Measurements from ENCODE around the gene CDH16.

The CDH16 gene

DNA sequence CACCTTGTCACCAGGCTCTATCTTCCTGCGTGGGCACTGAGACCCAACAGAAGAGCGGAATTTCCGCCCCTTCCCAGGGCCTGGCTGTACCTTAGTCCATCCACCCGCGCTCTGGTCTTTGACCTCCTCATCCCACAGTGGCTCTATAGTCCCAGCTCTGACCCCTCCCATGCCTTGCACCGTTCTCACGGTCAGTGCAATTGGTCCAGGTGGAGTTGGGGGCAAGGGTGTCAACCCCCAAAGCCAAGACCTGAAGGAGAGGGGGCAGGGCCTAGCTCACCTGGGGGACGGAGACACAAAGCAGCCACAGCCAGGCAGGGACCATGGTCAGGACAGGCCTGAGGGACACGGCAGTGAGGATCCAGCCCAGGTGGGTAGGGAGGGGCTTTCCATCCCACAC is 944 bp downstream of the CDH16 start:
- Histone ChIP-seq H3K9me3 (replicated peaks; ENCODE audit: low read length) (no peaks in the 10 kb centered on the region), H3K27me3 (ENCODE audit: control insufficient read depth, insufficient read depth, low read length) (peaks cover 49% of the 10 kb centered on the region), H3K4me2 (ENCODE audit: low read length) (no peak overlapping the region), H3K9ac (ENCODE audit: low read depth, low read length) (no peak overlapping the region), H3K4me1 (ENCODE audit: control insufficient read depth, insufficient read depth, low read length) (no peaks in the 10 kb centered on the region), H3K36me3 (ENCODE audit: insufficient read depth, low read length) (no peaks in the 10 kb centered on the region), H3K4me3 (ENCODE audit: low read length) (no peak overlapping the region)

GRCh38 chr16:66916518-66916917 is 2.2 kb downstream of the CDH16 start:
- no peaks in the 10 kb centered on the region for H3K4me1 ChIP-seq (ENCODE audit: control insufficient read depth, insufficient read depth, low read length)
- H3K36me3 ChIP-seq (ENCODE audit: insufficient read depth, low read length) = no peaks in the 10 kb centered on the region
- H3K27me3 ChIP-seq (ENCODE audit: control insufficient read depth, insufficient read depth, low read length) = peaks cover 48% of the 10 kb centered on the region
- no peaks in the 10 kb centered on the region for H3K9me3 ChIP-seq (replicated peaks; ENCODE audit: low read length)
- no peak overlapping the region for H3K9ac ChIP-seq (ENCODE audit: low read depth, low read length)
- no peak overlapping the region for H3K4me3 ChIP-seq (ENCODE audit: low read length)
- no peak overlapping the region for H3K4me2 ChIP-seq (ENCODE audit: low read length)

DNA sequence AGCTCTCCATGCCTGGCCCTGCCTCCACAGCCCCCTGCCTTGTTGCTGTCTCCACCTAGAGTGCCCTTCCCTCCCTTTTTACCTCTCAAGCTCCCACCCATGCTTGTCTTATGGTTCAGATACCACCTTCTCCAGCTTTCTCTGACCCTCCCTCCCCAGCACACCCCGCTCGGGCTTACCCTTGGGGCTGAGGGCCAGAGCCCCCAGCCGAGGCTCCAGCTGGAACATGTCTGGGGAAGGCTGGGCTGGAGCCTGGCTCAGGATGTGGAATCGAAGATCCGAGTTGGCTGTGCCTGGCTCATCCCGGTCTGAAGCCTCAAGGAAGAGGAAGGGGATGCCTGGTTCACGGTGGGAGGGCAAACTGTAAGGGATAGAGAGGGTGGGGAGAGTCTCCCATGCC is 3.6 kb downstream of the CDH16 start:
- H3K4me1 ChIP-seq (ENCODE audit: control insufficient read depth, insufficient read depth, low read length) = no peaks in the 10 kb centered on the region
- H3K27me3 ChIP-seq (ENCODE audit: control insufficient read depth, insufficient read depth, low read length) = peaks cover 38% of the 10 kb centered on the region
- H3K36me3 ChIP-seq (ENCODE audit: insufficient read depth, low read length) = no peaks in the 10 kb centered on the region
- no peak overlapping the region for H3K9ac ChIP-seq (ENCODE audit: low read depth, low read length)
- no peak overlapping the region for H3K4me3 ChIP-seq (ENCODE audit: low read length)
- no peaks in the 10 kb centered on the region for H3K9me3 ChIP-seq (replicated peaks; ENCODE audit: low read length)
- no peak overlapping the region for H3K4me2 ChIP-seq (ENCODE audit: low read length)

DNA sequence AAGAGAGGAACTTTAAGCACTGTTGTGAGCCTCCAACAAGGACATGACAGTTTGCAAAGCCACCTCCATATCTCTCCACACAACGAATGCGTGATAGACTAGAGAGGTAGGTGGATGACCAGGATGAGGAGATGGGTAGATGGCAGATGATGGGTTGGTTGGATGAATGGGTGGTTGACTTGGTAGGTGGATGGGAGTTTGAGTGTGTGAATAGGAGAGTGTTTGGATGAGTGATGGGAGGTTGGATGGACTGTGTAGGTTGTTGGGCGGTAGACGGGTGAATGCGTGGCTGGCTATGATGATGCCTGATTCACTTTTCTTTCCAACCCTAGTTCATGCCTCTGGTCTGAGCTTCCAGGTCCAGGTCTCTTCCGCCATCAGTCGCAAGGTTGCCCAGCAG is 4.1 kb downstream of the CDH16 start:
- Histone ChIP-seq H3K4me2 (ENCODE audit: low read length) (no peak overlapping the region), H3K9ac (ENCODE audit: low read depth, low read length) (no peak overlapping the region), H3K4me1 (ENCODE audit: control insufficient read depth, insufficient read depth, low read length) (no peaks in the 10 kb centered on the region), H3K9me3 (replicated peaks; ENCODE audit: low read length) (no peaks in the 10 kb centered on the region), H3K27me3 (ENCODE audit: control insufficient read depth, insufficient read depth, low read length) (peaks cover 33% of the 10 kb centered on the region), H3K36me3 (ENCODE audit: insufficient read depth, low read length) (no peaks in the 10 kb centered on the region), H3K4me3 (ENCODE audit: low read length) (no peak overlapping the region)

DNA sequence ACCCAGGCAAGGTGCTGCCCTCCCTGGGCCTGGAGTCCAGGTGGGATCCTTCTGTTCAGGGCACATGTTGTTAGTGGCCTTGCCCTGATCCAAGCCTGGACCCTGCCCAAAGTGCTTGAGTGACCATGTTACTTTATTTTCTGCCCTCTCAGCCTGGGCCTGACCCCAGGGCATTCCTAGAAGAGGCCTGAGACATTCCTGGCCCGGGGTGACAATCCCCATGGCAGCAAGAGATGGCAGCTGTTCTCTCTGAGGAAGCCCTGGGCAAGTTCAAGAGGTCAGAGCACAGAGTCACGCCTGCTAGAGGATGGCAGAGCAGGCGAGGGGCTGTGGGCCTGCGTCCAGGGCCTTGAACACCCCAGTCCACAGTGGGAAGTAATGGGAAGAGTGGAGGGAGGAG is 5.0 kb downstream of the CDH16 start:
- Histone ChIP-seq H3K36me3 (ENCODE audit: insufficient read depth, low read length) (no peaks in the 10 kb centered on the region), H3K9ac (ENCODE audit: low read depth, low read length) (no peak overlapping the region), H3K4me1 (ENCODE audit: control insufficient read depth, insufficient read depth, low read length) (no peaks in the 10 kb centered on the region), H3K4me3 (ENCODE audit: low read length) (no peak overlapping the region), H3K4me2 (ENCODE audit: low read length) (no peak overlapping the region), H3K9me3 (replicated peaks; ENCODE audit: low read length) (no peaks in the 10 kb centered on the region), H3K27me3 (ENCODE audit: control insufficient read depth, insufficient read depth, low read length) (peaks cover 27% of the 10 kb centered on the region)

GRCh38 chr16:66913081-66913480 is 5.6 kb downstream of the CDH16 start:
- peaks cover 29% of the 10 kb centered on the region for H3K27me3 ChIP-seq (ENCODE audit: control insufficient read depth, insufficient read depth, low read length)
- H3K36me3 ChIP-seq (ENCODE audit: insufficient read depth, low read length) = no peaks in the 10 kb centered on the region
- no peak overlapping the region for H3K9ac ChIP-seq (ENCODE audit: low read depth, low read length)
- no peaks in the 10 kb centered on the region for H3K9me3 ChIP-seq (replicated peaks; ENCODE audit: low read length)
- no peak overlapping the region for H3K4me2 ChIP-seq (ENCODE audit: low read length)
- H3K4me1 ChIP-seq (ENCODE audit: control insufficient read depth, insufficient read depth, low read length) = no peaks in the 10 kb centered on the region
- no peak overlapping the region for H3K4me3 ChIP-seq (ENCODE audit: low read length)

GRCh38 chr16:66911801-66912200 is 6.9 kb downstream of the CDH16 start:
- Histone ChIP-seq H3K27me3 (ENCODE audit: control insufficient read depth, insufficient read depth, low read length) (peaks cover 31% of the 10 kb centered on the region), H3K36me3 (ENCODE audit: insufficient read depth, low read length) (no peaks in the 10 kb centered on the region), H3K4me1 (ENCODE audit: control insufficient read depth, insufficient read depth, low read length) (no peaks in the 10 kb centered on the region), H3K4me2 (ENCODE audit: low read length) (no peak overlapping the region), H3K4me3 (ENCODE audit: low read length) (no peak overlapping the region), H3K9ac (ENCODE audit: low read depth, low read length) (no peak overlapping the region), H3K9me3 (replicated peaks; ENCODE audit: low read length) (no peaks in the 10 kb centered on the region)

- no peak overlapping the region for H3K4me3 ChIP-seq (ENCODE audit: low read length)
- H3K9ac ChIP-seq (ENCODE audit: low read depth, low read length) = no peak overlapping the region
- H3K27me3 ChIP-seq (ENCODE audit: control insufficient read depth, insufficient read depth, low read length) = peaks cover 30% of the 10 kb centered on the region
- H3K36me3 ChIP-seq (ENCODE audit: insufficient read depth, low read length) = no peaks in the 10 kb centered on the region
- H3K9me3 ChIP-seq (replicated peaks; ENCODE audit: low read length) = no peaks in the 10 kb centered on the region
- no peaks in the 10 kb centered on the region for H3K4me1 ChIP-seq (ENCODE audit: control insufficient read depth, insufficient read depth, low read length)
- no peak overlapping the region for H3K4me2 ChIP-seq (ENCODE audit: low read length)
These were observed 7.6 kb downstream of the CDH16 start for GRCh38 chr16:66911112-66911511.

- Histone ChIP-seq H3K36me3 (ENCODE audit: insufficient read depth, low read length) (no peaks in the 10 kb centered on the region), H3K4me3 (ENCODE audit: low read length) (no peak overlapping the region), H3K9ac (ENCODE audit: low read depth, low read length) (no peak overlapping the region)
These were observed 8.3 kb downstream of the CDH16 start for GRCh38 chr16:66910175-66910940.

GRCh38 chr16:66908762-66909559 is 9.7 kb downstream of the CDH16 start:
- Histone ChIP-seq H3K9me3 (replicated peaks; ENCODE audit: low read length) (no peaks in the 10 kb centered on the region), H3K36me3 (ENCODE audit: insufficient read depth, low read length) (no peaks in the 10 kb centered on the region), H3K27me3 (ENCODE audit: control insufficient read depth, insufficient read depth, low read length) (peaks cover 19% of the 10 kb centered on the region), H3K4me1 (ENCODE audit: control insufficient read depth, insufficient read depth, low read length) (no peaks in the 10 kb centered on the region), H3K9ac (ENCODE audit: low read depth, low read length) (no peak overlapping the region), H3K4me2 (ENCODE audit: low read length) (no peak overlapping the region), H3K4me3 (ENCODE audit: low read length) (no peak overlapping the region)

More at GRCh38 chr16:66910175-66910940, 8.3 kb downstream of the CDH16 start:
- peaks cover 25% of the 10 kb centered on the region for H3K27me3 ChIP-seq (ENCODE audit: control insufficient read depth, insufficient read depth, low read length)
- H3K4me2 ChIP-seq (ENCODE audit: low read length) = no peak overlapping the region
- no peaks in the 10 kb centered on the region for H3K4me1 ChIP-seq (ENCODE audit: control insufficient read depth, insufficient read depth, low read length)
- H3K9me3 ChIP-seq (replicated peaks; ENCODE audit: low read length) = no peaks in the 10 kb centered on the region

DNA sequence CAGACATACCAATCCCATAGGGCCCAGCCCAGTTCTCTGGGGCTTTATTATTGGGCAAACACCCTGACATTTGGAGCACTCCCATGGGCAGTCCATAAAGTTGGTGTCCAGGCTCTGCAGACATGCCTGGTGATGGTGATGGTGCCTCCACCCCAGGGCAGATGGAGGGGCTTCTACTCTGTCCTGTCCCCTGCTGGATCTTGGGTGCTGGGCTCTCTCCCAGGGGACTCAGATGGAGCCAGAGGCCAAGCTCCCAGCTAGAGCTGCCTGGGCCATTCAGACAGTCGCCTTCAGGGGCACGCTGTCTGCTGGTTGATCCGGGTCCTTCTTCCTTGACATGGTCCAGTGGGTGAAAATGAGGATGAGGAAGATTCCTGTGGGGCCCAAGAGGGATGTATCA is 10.6 kb downstream of the CDH16 start:
- H3K9me3 ChIP-seq (replicated peaks; ENCODE audit: low read length) = no peaks in the 10 kb centered on the region
- H3K4me1 ChIP-seq (ENCODE audit: control insufficient read depth, insufficient read depth, low read length) = no peaks in the 10 kb centered on the region
- H3K27me3 ChIP-seq (ENCODE audit: control insufficient read depth, insufficient read depth, low read length) = peaks cover 19% of the 10 kb centered on the region
- no peak overlapping the region for H3K4me3 ChIP-seq (ENCODE audit: low read length)
- H3K9ac ChIP-seq (ENCODE audit: low read depth, low read length) = no peak overlapping the region
- H3K4me2 ChIP-seq (ENCODE audit: low read length) = no peak overlapping the region
- H3K36me3 ChIP-seq (ENCODE audit: insufficient read depth, low read length) = no peaks in the 10 kb centered on the region
